Measurements from ENCODE around the gene DPH3. TPM values are rescaled to one million over a fixed set of nuclear protein-coding genes. Genes with fewer than 3 reads are reported as not detected.

DPH3 gene
- total and polyA plus RNA-seq, 9 of the 15 experiments (the other 6 are each of a cell fraction or from before 2014, with no cell fraction given), result 15.9 to 131 (median 38.7) TPM

DNA sequence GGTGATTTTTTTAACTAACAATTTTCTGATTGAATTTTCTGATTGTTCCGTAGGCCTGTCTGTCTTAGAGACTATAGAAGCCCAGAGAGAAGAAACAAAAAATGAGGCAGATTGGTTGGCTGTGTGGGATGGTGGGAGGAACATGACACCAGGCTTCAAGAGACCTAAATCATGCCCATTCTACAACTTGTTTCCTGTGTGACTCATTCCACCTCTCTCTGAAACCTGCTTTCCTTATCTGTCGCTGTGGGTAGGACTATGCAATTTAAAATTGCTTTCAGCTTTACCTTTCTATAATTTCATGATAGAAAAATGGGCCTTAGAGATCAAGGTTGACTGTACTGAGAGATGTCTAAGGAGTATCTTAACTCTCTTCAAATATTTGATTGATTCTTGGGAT is 44.8 kb upstream of the DPH3 start (continued):
- TF ChIP-seq EZH2 (IDR thresholded peaks at IDR 0.05; ENCODE audit: borderline replicate concordance, low read depth, low read length) (no peak), HDAC1 (IDR thresholded peaks at IDR 0.05) (peak in 1 of 2 experiments; percentile 63; a peak in 1 of 4 replicates), SRF (CRISPR knock-in tag; IDR thresholded peaks at IDR 0.05) (0 out of 4 replicates have a peak, but pooled peaks of 1 of the 2 experiments have one; percentile 44), BRCA1 (IDR thresholded peaks at IDR 0.05) (no peak), BRCA1 (CRISPR knock-in tag; IDR thresholded peaks at IDR 0.05) (no peak), ZNF274 (IDR thresholded peaks at IDR 0.05; ENCODE audit: borderline replicate concordance, low read depth, low read length) (no peak), MEF2A (IDR thresholded peaks at IDR 0.05; ENCODE audit: control insufficient read depth, low read depth, low read length) (no peak), LEF1 (IDR thresholded peaks at IDR 0.05) (peak; percentile 69; the same call in 1 of the 2 replicates), NEUROD1 (IDR thresholded peaks at IDR 0.05; ENCODE audit: borderline replicate concordance, low read depth, low read length, partially characterized antibody) (peak; percentile 52), HDAC3 (IDR thresholded peaks at IDR 0.05; ENCODE audit: borderline replicate concordance, partially characterized antibody) (peak; percentile 43), CBFA2T2 (conservative IDR thresholded peaks at IDR 0.05) (0 out of 2 replicates have a peak, but pooled peaks have one; percentile 29), SP1 (CRISPR knock-in tag; IDR thresholded peaks at IDR 0.05) (0 out of 2 replicates have a peak, but pooled peaks have one; percentile 34), EHMT2 (IDR thresholded peaks at IDR 0.05) (peak; percentile 77), GATAD2B (IDR thresholded peaks at IDR 0.05; ENCODE audit: borderline replicate concordance) (peak; percentile 71; the same call in 1 of the 2 replicates), HDAC2 (IDR thresholded peaks at IDR 0.05) (peak; percentile 35; the same call in 1 of the 2 replicates), FOXM1 (IDR thresholded peaks at IDR 0.05; ENCODE audit: low read depth) (peak; percentile 43; the same call in 1 of the 2 replicates), FOXM1 (CRISPR knock-in tag; IDR thresholded peaks at IDR 0.05; ENCODE audit: low read depth) (no peak), CXXC5 (CRISPR knock-in tag; IDR thresholded peaks at IDR 0.05) (no peak), MTA3 (IDR thresholded peaks at IDR 0.05; ENCODE audit: borderline replicate concordance) (0 out of 2 replicates have a peak, but pooled peaks have one; percentile 31), SMARCC2 (IDR thresholded peaks at IDR 0.05; ENCODE audit: low read depth) (peak; percentile 94), ELF2 (CRISPR knock-in tag; IDR thresholded peaks at IDR 0.05) (0 out of 2 replicates have a peak, but pooled peaks have one; percentile 24)
- TF ChIP-seq, protein P1, sequence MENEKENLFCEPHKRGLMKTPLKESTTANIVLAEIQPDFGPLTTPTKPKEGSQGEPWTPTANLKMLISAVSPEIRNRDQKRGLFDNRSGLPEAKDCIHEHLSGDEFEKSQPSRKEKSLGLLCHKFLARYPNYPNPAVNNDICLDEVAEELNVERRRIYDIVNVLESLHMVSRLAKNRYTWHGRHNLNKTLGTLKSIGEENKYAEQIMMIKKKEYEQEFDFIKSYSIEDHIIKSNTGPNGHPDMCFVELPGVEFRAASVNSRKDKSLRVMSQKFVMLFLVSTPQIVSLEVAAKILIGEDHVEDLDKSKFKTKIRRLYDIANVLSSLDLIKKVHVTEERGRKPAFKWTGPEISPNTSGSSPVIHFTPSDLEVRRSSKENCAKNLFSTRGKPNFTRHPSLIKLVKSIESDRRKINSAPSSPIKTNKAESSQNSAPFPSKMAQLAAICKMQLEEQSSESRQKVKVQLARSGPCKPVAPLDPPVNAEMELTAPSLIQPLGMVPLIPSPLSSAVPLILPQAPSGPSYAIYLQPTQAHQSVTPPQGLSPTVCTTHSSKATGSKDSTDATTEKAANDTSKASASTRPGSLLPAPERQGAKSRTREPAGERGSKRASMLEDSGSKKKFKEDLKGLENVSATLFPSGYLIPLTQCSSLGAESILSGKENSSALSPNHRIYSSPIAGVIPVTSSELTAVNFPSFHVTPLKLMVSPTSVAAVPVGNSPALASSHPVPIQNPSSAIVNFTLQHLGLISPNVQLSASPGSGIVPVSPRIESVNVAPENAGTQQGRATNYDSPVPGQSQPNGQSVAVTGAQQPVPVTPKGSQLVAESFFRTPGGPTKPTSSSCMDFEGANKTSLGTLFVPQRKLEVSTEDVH (IDR thresholded peaks at IDR 0.05; ENCODE audit: low read depth, partially characterized antibody), result no peak
- TF ChIP-seq, protein P2, sequence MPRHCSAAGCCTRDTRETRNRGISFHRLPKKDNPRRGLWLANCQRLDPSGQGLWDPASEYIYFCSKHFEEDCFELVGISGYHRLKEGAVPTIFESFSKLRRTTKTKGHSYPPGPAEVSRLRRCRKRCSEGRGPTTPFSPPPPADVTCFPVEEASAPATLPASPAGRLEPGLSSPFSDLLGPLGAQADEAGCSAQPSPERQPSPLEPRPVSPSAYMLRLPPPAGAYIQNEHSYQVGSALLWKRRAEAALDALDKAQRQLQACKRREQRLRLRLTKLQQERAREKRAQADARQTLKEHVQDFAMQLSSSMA (CRISPR knock-in tag; IDR thresholded peaks at IDR 0.05), result no peak
- TF ChIP-seq, protein P3, sequence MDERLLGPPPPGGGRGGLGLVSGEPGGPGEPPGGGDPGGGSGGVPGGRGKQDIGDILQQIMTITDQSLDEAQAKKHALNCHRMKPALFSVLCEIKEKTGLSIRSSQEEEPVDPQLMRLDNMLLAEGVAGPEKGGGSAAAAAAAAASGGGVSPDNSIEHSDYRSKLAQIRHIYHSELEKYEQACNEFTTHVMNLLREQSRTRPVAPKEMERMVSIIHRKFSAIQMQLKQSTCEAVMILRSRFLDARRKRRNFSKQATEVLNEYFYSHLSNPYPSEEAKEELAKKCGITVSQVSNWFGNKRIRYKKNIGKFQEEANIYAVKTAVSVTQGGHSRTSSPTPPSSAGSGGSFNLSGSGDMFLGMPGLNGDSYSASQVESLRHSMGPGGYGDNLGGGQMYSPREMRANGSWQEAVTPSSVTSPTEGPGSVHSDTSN (CRISPR knock-in tag; IDR thresholded peaks at IDR 0.05; ENCODE audit: low read depth), result peak; percentile 26; the same call in 1 of the 2 replicates
- TF ChIP-seq, protein P3 (tag; conservative IDR thresholded peaks at IDR 0.05; ENCODE audit: low read depth), result peak; percentile 81

All from K562 (cell line).